SK-MEL-5 (cell line): ENCODE measurements around the gene FAM20A. TPM values are rescaled to one million over a fixed set of nuclear protein-coding genes. Genes with fewer than 3 reads are reported as not detected.

Experiments
- DNase-seq: peaks from one replicate; pipeline ENCODE4 v3.0.0-alpha.2; 2016; ENCODE audit warnings: low read depth, low spot score
- in situ Hi-C: cut with HindIII; loops from 2 replicates; pipeline ENCODE4 v1.10.0; 2016; ENCODE audit warnings: low sequenced_read_pairs, high pct_unique_total_duplicates, low pct_unique_long_range_greater_than_20kb
- polyA plus RNA-seq, 2 experiments: library from polyadenylated mRNA; depleted of rRNA; stranded (reverse); fragments of >200 nt; gene quantifications; 2 replicates each; pipeline ENCODE4 v1.2.3, GENCODE V29; 2015
- total RNA-seq: library from RNA; depleted of rRNA; stranded (reverse); fragments of >200 nt; shearing (Covaris generic); gene quantifications from 2 replicates; pipeline ENCODE4 v1.2.3, GENCODE V29; 2014; rRNA removed

The FAM20A gene
- total RNA-seq = 0.21 TPM in 1 of 2 replicates, not detected in the other
- not detected in 2 replicates for polyA plus RNA-seq (2015; cell fraction: cytosol; rRNA removed)
- polyA plus RNA-seq (2015; cell fraction: nucleus; rRNA removed) = not detected in 2 replicates

DNA sequence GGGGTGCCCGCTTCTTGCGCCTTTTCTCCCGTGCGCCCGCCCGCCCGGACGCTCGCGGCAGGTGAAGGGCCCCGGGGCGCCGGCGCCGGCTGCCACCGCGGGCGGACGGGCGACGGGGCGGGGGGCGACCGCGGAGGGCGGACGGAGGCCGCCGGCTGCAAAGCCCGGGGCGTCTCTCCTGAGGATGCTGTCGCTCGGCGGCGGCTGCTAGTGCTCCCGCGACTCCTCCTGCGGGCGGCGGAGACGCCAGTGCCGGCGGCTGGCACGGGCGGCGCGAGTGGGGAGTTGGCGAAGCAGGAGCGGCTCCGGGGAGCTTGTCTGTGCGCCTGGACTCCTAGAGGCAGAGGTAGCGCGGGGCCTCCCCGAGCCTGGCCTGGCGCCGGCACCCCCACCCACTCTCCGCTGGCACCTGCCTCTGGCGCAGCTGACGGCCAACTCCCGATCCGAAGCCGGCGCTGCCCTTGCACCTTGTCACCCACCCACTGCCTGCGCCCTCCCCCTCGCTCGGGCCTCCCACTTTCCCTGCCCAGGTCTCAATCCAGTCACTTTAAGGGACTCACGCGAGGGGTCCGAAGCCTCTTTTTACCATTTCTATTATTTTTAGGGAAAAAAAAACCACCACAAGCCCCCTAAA, at the start of gene FAM20A:
FAM20A (minus strand) TSS at position 437 of the 634 bp plus-strand sequence. CDS start 701 bp downstream, outside the sequence.
- no peak for DNase-seq
- in situ Hi-C loops = no loop called here

DNA sequence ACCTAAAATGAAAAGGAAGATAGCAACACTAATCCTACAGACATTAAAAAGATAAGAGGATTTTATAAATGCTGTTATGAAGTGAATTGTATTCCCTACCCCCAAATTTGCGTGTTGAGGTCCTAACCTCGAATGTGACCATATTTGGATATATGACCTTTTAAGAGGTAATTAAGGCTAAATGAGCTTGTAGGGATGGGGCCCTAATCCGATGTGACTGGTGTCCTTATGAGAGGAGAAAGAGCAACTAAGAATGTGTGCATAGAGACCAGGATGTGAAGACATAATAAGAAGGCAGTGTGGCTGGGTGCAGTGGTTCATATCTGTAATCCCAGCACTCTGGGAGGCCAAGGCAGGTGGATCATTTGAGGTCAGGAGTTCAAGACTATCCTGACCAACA, 48.2 kb upstream of the FAM20A start:
- DNase-seq = no peak
- in situ Hi-C loops = no loop called here

- in situ Hi-C loops = no loop called here
- DNase-seq = no peak
Observed at GRCh38 chr17:68646626-68647526, 45.7 kb upstream of the FAM20A start.

GRCh38 chr17:68642118-68642412, 40.9 kb upstream of the FAM20A start:
- in situ Hi-C loops = no loop called here
- DNase-seq = no peak

DNA sequence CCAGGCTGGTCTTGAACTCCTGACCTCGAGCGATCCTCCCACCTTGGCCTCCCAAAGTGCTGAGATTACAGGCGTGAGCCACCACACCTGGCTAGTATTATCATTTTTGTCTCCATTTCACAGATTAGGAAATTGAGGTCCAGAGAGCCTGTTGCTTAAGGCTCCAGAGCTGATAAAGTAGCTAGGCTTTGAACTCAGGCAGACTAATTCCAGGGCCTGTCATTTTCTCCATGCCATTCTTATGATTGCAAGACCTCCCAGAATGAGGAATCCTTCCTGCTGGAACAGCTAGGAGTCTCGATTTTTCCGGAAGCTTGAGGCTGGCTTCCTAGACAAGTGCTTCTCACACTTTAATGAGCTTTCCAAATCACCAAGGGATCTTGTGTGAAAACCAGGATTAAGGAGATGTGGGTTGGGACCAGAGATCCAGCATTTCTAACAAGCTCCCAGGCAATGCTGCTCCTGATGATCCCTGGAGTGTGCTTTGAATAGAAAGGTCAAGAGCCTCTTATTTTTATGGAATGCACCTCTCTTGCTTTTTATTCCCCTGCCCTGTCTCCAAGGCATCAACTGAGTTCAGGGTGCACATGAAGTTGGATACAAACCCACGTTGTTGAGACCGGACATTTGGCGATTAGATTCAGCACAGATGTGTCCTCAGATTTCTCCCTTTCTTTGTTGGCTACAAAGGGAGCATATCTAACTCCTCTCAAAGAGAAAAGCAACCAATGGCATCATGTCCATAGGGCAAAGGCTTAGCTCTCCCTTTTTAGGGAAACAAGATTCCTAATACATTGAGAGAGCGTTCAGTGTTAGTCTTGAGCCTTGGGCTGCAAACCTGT, 40.3 kb upstream of the FAM20A start:
- in situ Hi-C loops = no loop called here
- no peak for DNase-seq

- in situ Hi-C loops = no loop called here
- no peak for DNase-seq
Observed at GRCh38 chr17:68640242-68640989, 39.2 kb upstream of the FAM20A start.

DNA sequence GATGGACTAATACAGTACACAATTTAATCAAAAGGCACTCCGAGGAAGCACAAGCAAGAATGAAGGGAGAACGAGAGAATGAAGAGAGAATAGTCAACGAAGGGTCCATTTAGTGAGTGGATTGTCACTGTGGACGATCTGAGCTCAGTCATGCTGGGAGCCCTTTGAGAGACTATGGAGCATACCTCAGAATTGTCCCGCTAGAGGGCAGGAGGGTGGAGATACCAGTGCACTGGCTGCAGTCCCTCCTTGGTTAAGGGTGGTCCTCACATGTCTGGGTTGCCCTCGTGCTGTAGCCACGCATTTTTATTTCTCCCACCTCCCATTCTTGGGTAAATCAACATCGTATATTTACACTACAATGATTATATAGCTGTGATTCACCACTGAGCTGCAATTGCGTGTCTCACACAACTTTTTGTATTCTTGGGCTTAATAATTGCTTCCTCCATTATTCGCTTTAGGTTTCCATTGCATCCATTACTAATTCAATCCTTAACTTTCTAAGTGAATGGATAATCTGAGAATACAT, 33.2 kb upstream of the FAM20A start:
- in situ Hi-C loops = no loop called here
- peak; percentile 37 for DNase-seq

GRCh38 chr17:68628576-68628957, 27.4 kb upstream of the FAM20A start:
- in situ Hi-C loops = no loop called here
- DNase-seq = no peak

GRCh38 chr17:68627956-68628575, 26.9 kb upstream of the FAM20A start:
- DNase-seq = no peak
- in situ Hi-C loops = no loop called here

GRCh38 chr17:68624381-68624780, 23.2 kb upstream of the FAM20A start:
- DNase-seq = no peak
- in situ Hi-C loops = no loop called here

DNA sequence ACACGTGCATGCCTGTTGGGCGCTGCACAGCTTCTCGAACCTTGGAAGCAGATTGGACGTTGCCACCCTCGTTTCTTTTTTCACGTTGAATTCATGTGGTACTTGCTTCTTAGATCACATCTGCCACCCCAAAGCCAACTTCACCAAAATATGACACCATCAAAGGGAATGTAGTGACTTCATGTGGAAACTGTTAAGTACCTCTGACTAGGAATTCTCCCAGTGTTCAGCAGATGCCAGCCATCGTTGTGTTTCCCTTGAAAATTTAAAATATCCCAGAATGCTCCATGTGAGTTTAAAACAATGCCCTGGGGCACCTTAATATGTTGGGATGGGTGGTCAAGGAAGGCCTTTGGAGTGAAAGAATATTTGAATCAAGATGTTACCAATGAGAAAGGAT, 22.6 kb upstream of the FAM20A start:
- DNase-seq = no peak
- in situ Hi-C loops = no loop called here

DNA sequence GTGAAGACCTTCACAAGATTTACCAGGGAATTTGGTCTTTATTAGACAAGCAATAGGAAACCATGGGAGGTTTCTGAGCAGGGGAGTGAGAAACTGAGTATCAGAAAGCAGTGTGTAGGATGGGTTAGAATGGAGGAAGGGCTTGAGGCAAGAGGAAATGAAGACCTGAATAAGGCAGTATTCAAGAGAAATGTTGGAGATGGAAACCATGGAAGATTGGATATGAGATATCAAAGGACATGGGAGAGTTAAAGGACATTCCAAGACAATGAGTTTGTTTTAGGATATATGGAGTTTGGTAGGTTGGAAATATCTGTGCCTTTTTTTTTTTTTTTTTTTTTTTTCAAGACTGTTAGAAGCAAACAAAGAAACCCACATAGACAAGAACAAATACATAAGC, 21.3 kb upstream of the FAM20A start:
- DNase-seq = no peak
- in situ Hi-C loops = no loop called here

DNA sequence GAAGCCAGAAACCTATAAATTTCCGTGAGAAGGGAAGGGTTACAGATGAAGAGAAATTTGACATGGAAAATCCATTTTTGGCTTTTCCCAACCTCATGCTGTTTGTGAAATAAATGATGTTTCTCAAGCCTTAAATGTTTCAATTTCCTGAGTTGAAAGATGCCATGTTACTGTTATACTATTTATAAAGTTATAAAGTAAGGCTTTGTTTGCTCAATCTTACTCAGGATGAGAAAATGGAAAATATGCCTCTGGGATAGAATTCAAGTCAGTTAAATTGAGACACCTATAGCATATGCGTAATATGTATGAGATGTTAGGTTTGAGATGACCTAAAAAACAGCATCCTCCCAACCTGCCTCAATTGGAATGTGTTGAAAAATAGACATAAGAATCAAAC, 19.9 kb upstream of the FAM20A start:
- in situ Hi-C loops = no loop called here
- DNase-seq = no peak

GRCh38 chr17:68616334-68616733, 15.2 kb upstream of the FAM20A start:
- no peak for DNase-seq
- in situ Hi-C loops = no loop called here

DNA sequence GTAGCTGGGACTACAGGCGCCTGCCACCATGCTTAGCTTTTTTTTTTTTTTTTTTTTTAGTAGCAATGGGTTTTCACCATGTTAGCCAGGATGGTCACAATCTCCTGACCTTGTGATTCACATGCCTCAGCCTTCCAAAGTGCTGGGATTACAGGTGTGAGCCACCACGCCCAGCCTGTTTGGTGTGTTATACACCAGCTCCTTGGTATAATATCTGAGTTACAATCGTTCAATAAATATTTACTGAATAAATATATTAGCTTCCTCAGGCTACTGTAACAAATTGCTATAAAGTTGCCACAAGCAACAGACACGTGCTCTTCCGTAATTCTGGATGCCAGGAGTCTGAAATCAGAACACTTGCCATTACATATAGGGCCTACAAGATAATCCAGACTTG, 13.6 kb upstream of the FAM20A start:
- in situ Hi-C loops = no loop called here

DNA sequence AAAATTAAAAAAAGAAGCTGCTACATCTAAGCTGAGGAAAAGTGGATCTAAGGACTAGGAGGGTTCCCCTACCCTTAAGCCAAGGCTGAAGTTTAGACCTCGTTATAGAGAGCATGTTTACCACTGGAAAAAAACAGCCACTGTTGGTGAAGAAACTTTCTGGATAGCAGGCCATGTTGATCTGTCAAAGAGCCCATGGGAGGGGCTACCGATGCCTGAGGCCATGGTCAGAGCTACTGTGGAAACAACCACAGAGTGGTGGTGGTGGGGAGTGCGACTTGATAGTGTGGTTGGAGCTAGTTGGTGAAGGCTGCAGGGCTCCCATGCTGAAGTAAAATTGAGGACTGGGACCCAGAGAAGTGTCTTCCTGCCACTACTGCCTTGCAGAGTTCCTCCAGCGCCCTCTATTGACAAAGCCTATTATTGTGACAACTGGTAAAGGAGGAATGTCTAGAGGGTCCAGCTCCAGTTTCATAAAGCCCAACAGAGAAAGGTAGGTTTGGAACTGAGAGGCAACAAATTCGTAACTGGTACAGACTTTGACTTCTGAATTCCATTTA, 12.7 kb upstream of the FAM20A start:
- in situ Hi-C loops = no loop called here

More for the DNA sequence above, 13.6 kb upstream of the FAM20A start:
- no peak for DNase-seq

DNA sequence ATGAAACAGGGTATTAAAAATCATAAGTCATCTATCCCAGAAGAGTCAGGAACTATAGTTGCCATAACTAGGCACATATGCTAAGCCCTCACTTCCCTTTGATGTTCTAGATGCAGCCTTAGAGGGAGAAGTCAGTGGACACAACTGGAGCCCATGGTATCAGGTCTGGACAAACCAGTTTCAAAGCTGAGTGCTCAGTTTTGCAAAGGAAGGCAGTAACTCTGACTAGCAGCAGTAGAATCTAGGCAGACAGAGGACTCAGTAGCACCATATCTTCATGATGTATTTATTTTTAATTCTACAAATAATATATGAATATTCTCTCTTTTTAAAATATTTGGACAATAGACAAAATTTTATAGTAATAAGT, 11.7 kb upstream of the FAM20A start:
- in situ Hi-C loops = no loop called here
- DNase-seq = no peak

More for the DNA sequence above, 12.7 kb upstream of the FAM20A start:
- DNase-seq = peak; percentile 95
